H1 (cell line): ENCODE measurements around the gene RNGTT. TPM values are rescaled to one million over a fixed set of nuclear protein-coding genes. Genes with fewer than 3 reads are reported as not detected.

Experiments
- CTCF ChIA-PET: fragments of 300-600 bp; sonication (Branson Sonifier 250); formaldehyde crosslinking; loops from one replicate; lab custom pipeline; 2021; ENCODE audit not compliant: partially characterized antibody; lab: Charles Lee
- POLR2A ChIA-PET: fragments of 300-600 bp; sonication (Branson Sonifier 250); formaldehyde crosslinking; loops from one replicate; lab custom pipeline; 2021; ENCODE audit warnings: inconsistent platforms; ENCODE audit not compliant: partially characterized antibody; lab: Charles Lee
- DNase-seq, 2 experiments: peaks; one replicate each; pipeline versions ENCODE4 v3.0.0 to v3.0.0-alpha.2; 2010 to 2022; ENCODE audit warnings: low spot score in 2 of 2, low read depth in 1 of 2, mixed read lengths in 1 of 2
- FAIRE-seq: peaks from 2 replicates; lab custom pipeline; 2011; peaks lifted over from hg19 to GRCh38; lab: Jason Lieb, UNC
- H2AFZ ChIP-seq: 2 replicates; pipeline ENCODE4 v1.8.1; 2012; ENCODE audit warnings: low read length, inconsistent platforms
- H2AK5ac ChIP-seq: 2 replicates; pipeline ENCODE4 v1.6.1; 2013; ENCODE audit warnings: low read depth, low read length
- H2BK120ac ChIP-seq: replicated peaks from 2 replicates; pipeline ENCODE3; 2013; ENCODE audit warnings: low read depth, low read length, inconsistent platforms
- H2BK12ac ChIP-seq: 2 replicates; pipeline ENCODE4 v1.6.1; 2013; ENCODE audit warnings: low read depth, low read length
- H2BK15ac ChIP-seq: 2 replicates; pipeline ENCODE4 v1.6.1; 2013; ENCODE audit warnings: low read length
- H2BK20ac ChIP-seq: 2 replicates; pipeline ENCODE4 v1.6.1; 2013; ENCODE audit warnings: low read length
- H2BK5ac ChIP-seq: 2 replicates; pipeline ENCODE4 v1.6.1; 2013; ENCODE audit warnings: low read depth, low read length
- H3K14ac ChIP-seq: 2 replicates; pipeline ENCODE4 v1.6.1; 2013; ENCODE audit warnings: inconsistent platforms; ENCODE audit not compliant: insufficient read length
- H3K18ac ChIP-seq: 2 replicates; pipeline ENCODE4 v1.6.1; 2013; ENCODE audit warnings: low read length; ENCODE audit errors: extremely low read depth
- H3K23ac ChIP-seq: 2 replicates; pipeline ENCODE4 v1.6.1; 2013; ENCODE audit warnings: inconsistent platforms; ENCODE audit not compliant: insufficient read length
- H3K23me2 ChIP-seq: 2 replicates; pipeline ENCODE4 v1.6.1; 2013; ENCODE audit warnings: low read depth, low read length
- H3K27ac ChIP-seq: 2 replicates; pipeline ENCODE4 v1.6.1; 2011; ENCODE audit warnings: low read depth, low read length, inconsistent platforms
- H3K27me3 ChIP-seq, 4 experiments: replicated peaks in 1 of 4; 1 replicate in 1 of 4; 2 replicates in 3 of 4; pipeline versions ENCODE4 v1.6.1 to v1.8.1; 2011 to 2013; ENCODE audit warnings: low read length in 3 of 4, mild to moderate bottlenecking in 3 of 4, inconsistent platforms in 2 of 4, mixed read lengths in 2 of 4, moderate library complexity in 1 of 4; ENCODE audit not compliant: control insufficient read depth in 3 of 4, insufficient read depth in 3 of 4; ENCODE audit errors: extremely low read depth in 1 of 4
- H3K36me3 ChIP-seq, 4 experiments: 2 replicates each; pipeline versions ENCODE4 v1.6.1 to v1.8.1; 2011 to 2013; ENCODE audit warnings: mild to moderate bottlenecking in 4 of 4, low read length in 3 of 4, moderate library complexity in 2 of 4, control low read depth in 1 of 4, inconsistent platforms in 1 of 4; ENCODE audit not compliant: insufficient read depth in 4 of 4, control insufficient read depth in 2 of 4
- H3K4ac ChIP-seq: replicated peaks from 2 replicates; pipeline ENCODE3; 2013; ENCODE audit warnings: low read length, low read depth, mixed read lengths, inconsistent platforms; ENCODE audit not compliant: insufficient read length
- H3K4me1 ChIP-seq, 4 experiments: replicated peaks in 1 of 4; 1 replicate in 1 of 4; 2 replicates in 3 of 4; pipeline versions ENCODE4 v1.6.1 to v1.8.1; 2011 to 2013; ENCODE audit warnings: low read length in 3 of 4, inconsistent platforms in 2 of 4, mixed read lengths in 1 of 4; ENCODE audit not compliant: insufficient read depth in 4 of 4, control insufficient read depth in 3 of 4
- H3K4me2 ChIP-seq, 2 experiments: 2 replicates each; pipeline versions ENCODE4 v1.6.1 to v1.8.1; 2011 to 2013; ENCODE audit warnings: low read depth in 2 of 2, low read length in 2 of 2, control low read depth in 1 of 2, inconsistent platforms in 1 of 2, mild to moderate bottlenecking in 1 of 2; ENCODE audit not compliant: insufficient read depth in 1 of 2
- H3K4me3 ChIP-seq, 4 experiments: fragments of 200-600, 300-600 bp in 1 of 4; sonication (generic), shearing (Covaris generic), sonication (Bioruptor Twin) in 1 of 4; 2 replicates each; pipeline versions ENCODE4 v1.5.1 to v1.8.1; 2011 to 2016; ENCODE audit warnings: low read length in 4 of 4, low read depth in 3 of 4, control low read depth in 2 of 4, inconsistent platforms in 2 of 4, mild to moderate bottlenecking in 2 of 4, mixed read lengths in 1 of 4, moderate library complexity in 1 of 4; ENCODE audit not compliant: insufficient read depth in 2 of 4; ENCODE audit errors: extremely low read depth in 1 of 4
- H3K56ac ChIP-seq: replicated peaks from 2 replicates; pipeline ENCODE3; 2013; ENCODE audit warnings: low read depth, mild to moderate bottlenecking, mixed read lengths, low read length, inconsistent platforms; ENCODE audit not compliant: insufficient read length
- H3K79me1 ChIP-seq: 2 replicates; pipeline ENCODE4 v1.6.1; 2013; ENCODE audit warnings: low read depth, low read length, control low read depth
- H3K79me2 ChIP-seq, 2 experiments: 2 replicates each; pipeline versions ENCODE4 v1.6.1 to v1.8.1; 2012 to 2013; ENCODE audit warnings: low read length in 2 of 2, mild to moderate bottlenecking in 2 of 2, inconsistent platforms in 1 of 2; ENCODE audit not compliant: insufficient read depth in 2 of 2, control insufficient read depth in 1 of 2
- H3K9ac ChIP-seq, 4 experiments: replicated peaks in 1 of 4; 1 replicate in 1 of 4; 2 replicates in 3 of 4; pipeline versions ENCODE4 v1.6.1 to v1.8.1; 2011 to 2013; ENCODE audit warnings: low read depth in 3 of 4, low read length in 3 of 4, control low read depth in 2 of 4, mild to moderate bottlenecking in 2 of 4, moderate library complexity in 2 of 4, inconsistent platforms in 1 of 4; ENCODE audit errors: extremely low read depth in 1 of 4
- H3K9me3 ChIP-seq, 2 experiments: 2 replicates each; pipeline versions ENCODE4 v1.6.1 to v1.8.1; 2012 to 2013; ENCODE audit warnings: mild to moderate bottlenecking in 2 of 2, moderate library complexity in 2 of 2, control low read depth in 1 of 2, inconsistent platforms in 1 of 2, low read depth in 1 of 2, low read length in 1 of 2, mixed read lengths in 1 of 2; ENCODE audit not compliant: insufficient read depth in 2 of 2
- H4K20me1 ChIP-seq, 2 experiments: replicated peaks in 1 of 2; 2 replicates each; pipeline versions ENCODE3 to v1.8.1; 2011 to 2013; ENCODE audit warnings: inconsistent platforms in 2 of 2, low read length in 2 of 2, mild to moderate bottlenecking in 1 of 2; ENCODE audit not compliant: insufficient read depth in 2 of 2, control insufficient read depth in 1 of 2
- H4K5ac ChIP-seq: 2 replicates; pipeline ENCODE4 v1.6.1; 2013; ENCODE audit warnings: low read length, low read depth, mixed read lengths, inconsistent platforms; ENCODE audit not compliant: insufficient read length
- H4K8ac ChIP-seq: 2 replicates; pipeline ENCODE4 v1.8.0; 2013; ENCODE audit warnings: mild to moderate bottlenecking, moderate library complexity, low read length, inconsistent platforms; ENCODE audit not compliant: insufficient read depth; ENCODE audit errors: extremely low read depth
- H4K91ac ChIP-seq: replicated peaks from 2 replicates; pipeline ENCODE3; 2013; ENCODE audit warnings: low read length, mixed read lengths, inconsistent platforms; ENCODE audit not compliant: insufficient read length
- SIN3A ChIP-seq, 2 experiments: IDR thresholded peaks in 1 of 2; conservative IDR thresholded peaks in 1 of 2; 2 replicates each; pipeline ENCODE4 v1.6.1; 2011 to 2012; ENCODE audit warnings: low read length in 2 of 2, improper control_type of control experiment in 1 of 2, low read depth in 1 of 2, mild to moderate bottlenecking in 1 of 2
- TCF12 ChIP-seq: IDR thresholded peaks from 2 replicates; pipeline ENCODE4 v1.6.1; 2011; ENCODE audit warnings: low read depth, mild to moderate bottlenecking, low read length
- polyA plus RNA-seq, 7 experiments: library from polyadenylated mRNA; depleted of rRNA in 3 of 7; stranded (reverse) in 5 of 7; unstranded in 2 of 7; fragments of >200 nt in 5 of 7; fragments of 200-250 nt in 2 of 7; gene quantifications; 1 replicate in 5 of 7; 2 replicates in 1 of 7; 4 replicates in 1 of 7; pipeline versions ENCODE4 v1.2.1 to v1.2.3, GENCODE V29; 2011 to 2013; ENCODE audit warnings: missing spikeins in 2 of 7, mixed read lengths in 2 of 7
- total RNA-seq: library from RNA; stranded (reverse); fragmentation: NEBNext Ultra II Directional; extraction: Animal tissue kit (Norgen Biotek cat#: 25700); gene quantifications from 2 replicates; pipeline ENCODE4 v1.2.1, GENCODE V29; 2021
- TF ChIP-seq, protein P1 (sequence below): IDR thresholded peaks from 2 replicates; pipeline ENCODE4 v1.6.1; 2012; ENCODE audit warnings: low read length, inconsistent platforms

RNGTT gene
- total and polyA plus RNA-seq, 2 of the 8 experiments (the other 6 are each of a cell fraction or from before 2014, with no cell fraction given), result 3.6 to 21.2 TPM

DNA sequence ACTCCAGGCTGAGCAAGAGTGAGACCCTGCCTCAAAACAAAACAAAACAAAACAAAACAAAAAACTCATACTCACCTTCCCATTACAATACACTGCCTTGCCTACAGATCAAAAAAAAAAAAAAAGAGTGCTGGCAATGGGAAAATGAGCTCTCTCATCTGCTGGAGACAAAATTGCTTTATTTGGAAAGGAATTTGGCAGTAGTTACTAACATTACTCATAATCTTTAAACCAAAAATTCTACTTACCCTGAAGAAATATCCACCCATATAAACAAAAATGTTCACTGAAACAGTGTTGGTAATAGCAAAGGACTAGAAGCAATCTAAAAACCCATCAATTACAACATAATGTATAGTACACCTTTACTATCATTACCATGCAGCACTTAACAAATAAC is 120.4 kb downstream of the RNGTT start:
- Histone ChIP-seq H3K18ac (no peak overlapping the region), H3K9me3 (no peaks in the 10 kb centered on the region), H3K9ac (no peak overlapping the region), H3K4me3 (no peak overlapping the region), H3K36me3 (no peaks in the 10 kb centered on the region; a peak in 2 of 8 replicates), H3K4me2 (no peak overlapping the region), H3K23ac (no peak overlapping the region), H4K20me1 (peaks cover 0 to 1% of the 10 kb centered on the region in 2 experiments), H3K79me2 (no peaks in the 10 kb centered on the region), H3K79me1 (no peaks in the 10 kb centered on the region), H4K91ac (no peak overlapping the region), H4K5ac (no peak overlapping the region), H3K4me1 (no peaks in the 10 kb centered on the region), H3K56ac (no peak overlapping the region), H2AFZ (no peak overlapping the region), H2AK5ac (no peak overlapping the region), H3K27ac (no peak overlapping the region), H2BK12ac (no peak overlapping the region), H2BK15ac (no peak overlapping the region), H2BK5ac (no peak overlapping the region), H2BK120ac (no peak overlapping the region), H2BK20ac (no peak overlapping the region), H3K23me2 (no peaks in the 10 kb centered on the region), H3K4ac (no peak overlapping the region), H3K27me3 (no peaks in the 10 kb centered on the region), H3K14ac (no peak overlapping the region), H4K8ac (no peak overlapping the region)
- POLR2A ChIA-PET, result no interaction called here
- CTCF ChIA-PET, result no interaction called here
- FAIRE-seq (no peak), DNase-seq (no peak)
- TF ChIP-seq TCF12 (no peak), SIN3A (conservative IDR thresholded peaks at IDR 0.05 in 1 of 2, IDR thresholded peaks at IDR 0.05 in 1 of 2; ENCODE audit: low read depth in 1 of 2, low read length in 2 of 2) (no peak)
- TF ChIP-seq, protein P1, sequence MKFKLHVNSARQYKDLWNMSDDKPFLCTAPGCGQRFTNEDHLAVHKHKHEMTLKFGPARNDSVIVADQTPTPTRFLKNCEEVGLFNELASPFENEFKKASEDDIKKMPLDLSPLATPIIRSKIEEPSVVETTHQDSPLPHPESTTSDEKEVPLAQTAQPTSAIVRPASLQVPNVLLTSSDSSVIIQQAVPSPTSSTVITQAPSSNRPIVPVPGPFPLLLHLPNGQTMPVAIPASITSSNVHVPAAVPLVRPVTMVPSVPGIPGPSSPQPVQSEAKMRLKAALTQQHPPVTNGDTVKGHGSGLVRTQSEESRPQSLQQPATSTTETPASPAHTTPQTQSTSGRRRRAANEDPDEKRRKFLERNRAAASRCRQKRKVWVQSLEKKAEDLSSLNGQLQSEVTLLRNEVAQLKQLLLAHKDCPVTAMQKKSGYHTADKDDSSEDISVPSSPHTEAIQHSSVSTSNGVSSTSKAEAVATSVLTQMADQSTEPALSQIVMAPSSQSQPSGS, result no peak
